NK-92 (cell line): Measurements from ENCODE around the gene BTN2A1.
"Not testable (repeated sequence)": the region's sequence is repeated elsewhere in the genome, so short reads cannot be mapped to it uniquely, and the experiment has no call there.

Experiments
- DNase-seq: peaks from one replicate; lab custom pipeline; 2025; ENCODE audit not compliant: unreplicated experiment; lab: John Stamatoyannopoulos, UW

BTN2A1 gene

GRCh38 chr6:26489996-26490964 lies 32.5 kb downstream of the BTN2A1 start:
- DNase-seq: no peak

GRCh38 chr6:26491604-26492003 lies 33.8 kb downstream of the BTN2A1 start:
- DNase-seq: no peak

- DNase-seq: no peak
Measured at GRCh38 chr6:26493258-26493657, 35.5 kb downstream of the BTN2A1 start.

GRCh38 chr6:26494117-26494516 lies 36.4 kb downstream of the BTN2A1 start:
- no peak for DNase-seq

- DNase-seq: no peak
Measured at GRCh38 chr6:26495281-26495680, 37.5 kb downstream of the BTN2A1 start.

- no peak for DNase-seq
Measured at GRCh38 chr6:26497610-26498009, 39.9 kb downstream of the BTN2A1 start.

GRCh38 chr6:26500102-26500501 lies 42.3 kb downstream of the BTN2A1 start, which contains the start of gene BTN1A1:
Gene BTN1A1, plus strand, starts transcription at chr6:26500303. Its CDS starts 984 bp downstream, at chr6:26501287.
- no peak for DNase-seq

GRCh38 chr6:26501482-26501986 lies 43.8 kb downstream of the BTN2A1 start:
- DNase-seq: no peak

- no peak for DNase-seq
Measured at GRCh38 chr6:26502165-26502564, 44.4 kb downstream of the BTN2A1 start.

- no peak for DNase-seq
Measured at GRCh38 chr6:26502626-26503025, 44.9 kb downstream of the BTN2A1 start.

- DNase-seq: no peak
Measured at GRCh38 chr6:26507658-26508057, 49.9 kb downstream of the BTN2A1 start.

- not testable (repeated sequence) for DNase-seq
Measured at GRCh38 chr6:26511033-26511432, 53.3 kb downstream of the BTN2A1 start.

GRCh38 chr6:26514984-26515383 lies 57.2 kb downstream of the BTN2A1 start:
- no peak for DNase-seq

- no peak for DNase-seq
Measured at GRCh38 chr6:26516481-26517427, 59.0 kb downstream of the BTN2A1 start.
